Spleen (tissue), 7 donors: Measurements from ENCODE around the gene ERH.

Source experiments
- POLR2A ChIP-seq, 3 donors: fragments of 450-650 bp; IDR thresholded peaks; one replicate each; pipeline ENCODE4 v1.5.1; 2017; ENCODE audit warnings: antibody characterized with exemption in 3 of 3, mild to moderate bottlenecking in 1 of 3
- TF ChIP-seq, protein P1 (sequence below), 11 experiments: fragments of 200-600 bp in 7 of 11; fragments of 450-650 bp in 4 of 11; sonication (generic) in 4 of 11; IDR thresholded peaks in 8 of 11; conservative IDR thresholded peaks in 3 of 11; 1 replicate in 7 of 11; 2 replicates in 4 of 11; pipeline versions ENCODE4 v1.4.0 to v1.8.0; 2016 to 2021; ENCODE audit warnings: antibody characterized with exemption in 11 of 11, inconsistent platforms in 4 of 11, mild to moderate bottlenecking in 1 of 11
- donor health status: DM: no; HTN: no; CAD: no; lungs with moderate emphysema.
- donor health status: DM: no; HTN: no; CAD: no.
- donor health status: DM: no; HTN: no; CAD: no.

DNA sequence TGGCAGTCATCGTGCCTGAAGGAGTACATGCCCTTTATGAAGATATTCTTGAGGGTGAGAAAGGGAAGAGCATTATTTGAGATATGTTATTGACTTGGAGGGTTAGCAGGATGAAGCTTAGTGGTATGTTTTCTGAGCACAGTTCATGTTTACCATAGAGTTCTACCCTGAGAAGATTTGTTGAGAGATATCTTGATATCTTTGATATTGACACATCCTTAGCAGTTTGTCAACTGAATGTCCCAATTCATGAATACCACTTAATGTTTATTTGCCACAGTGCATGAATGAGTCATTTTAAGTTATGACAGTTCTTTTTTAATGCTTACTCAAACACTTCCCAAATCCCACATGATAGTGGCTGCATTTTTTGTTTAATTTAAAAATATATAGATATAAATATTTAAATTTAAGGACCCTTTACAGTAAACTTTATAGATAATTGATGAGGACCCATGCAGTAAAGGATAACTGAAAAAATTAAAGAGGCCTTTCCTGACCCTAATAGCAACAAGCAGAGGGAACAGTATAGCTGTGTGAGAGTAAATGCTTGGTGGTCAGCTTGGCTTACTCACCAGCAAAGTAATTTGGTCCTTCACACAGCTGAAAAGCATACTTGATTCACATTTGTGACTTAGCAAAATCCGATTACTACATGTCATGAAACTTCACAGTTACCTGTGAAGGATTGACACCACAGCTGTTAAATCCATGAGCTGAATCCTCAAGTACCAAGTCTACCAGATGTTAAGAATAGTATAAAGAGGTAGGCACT, 26.2 kb upstream of the ERH start:
- no peak for TF ChIP-seq POLR2A (IDR thresholded peaks at IDR 0.05)
- TF ChIP-seq, protein P1, sequence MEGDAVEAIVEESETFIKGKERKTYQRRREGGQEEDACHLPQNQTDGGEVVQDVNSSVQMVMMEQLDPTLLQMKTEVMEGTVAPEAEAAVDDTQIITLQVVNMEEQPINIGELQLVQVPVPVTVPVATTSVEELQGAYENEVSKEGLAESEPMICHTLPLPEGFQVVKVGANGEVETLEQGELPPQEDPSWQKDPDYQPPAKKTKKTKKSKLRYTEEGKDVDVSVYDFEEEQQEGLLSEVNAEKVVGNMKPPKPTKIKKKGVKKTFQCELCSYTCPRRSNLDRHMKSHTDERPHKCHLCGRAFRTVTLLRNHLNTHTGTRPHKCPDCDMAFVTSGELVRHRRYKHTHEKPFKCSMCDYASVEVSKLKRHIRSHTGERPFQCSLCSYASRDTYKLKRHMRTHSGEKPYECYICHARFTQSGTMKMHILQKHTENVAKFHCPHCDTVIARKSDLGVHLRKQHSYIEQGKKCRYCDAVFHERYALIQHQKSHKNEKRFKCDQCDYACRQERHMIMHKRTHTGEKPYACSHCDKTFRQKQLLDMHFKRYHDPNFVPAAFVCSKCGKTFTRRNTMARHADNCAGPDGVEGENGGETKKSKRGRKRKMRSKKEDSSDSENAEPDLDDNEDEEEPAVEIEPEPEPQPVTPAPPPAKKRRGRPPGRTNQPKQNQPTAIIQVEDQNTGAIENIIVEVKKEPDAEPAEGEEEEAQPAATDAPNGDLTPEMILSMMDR (IDR thresholded peaks at IDR 0.05 in 8 of 11, conservative IDR thresholded peaks at IDR 0.05 in 3 of 11): no peak
